GM18870 (cell line): ENCODE results near the gene SNRPA.
"Not testable (repeated sequence)": the region's sequence is repeated elsewhere in the genome, so short reads cannot be mapped to it uniquely, and the experiment has no call there.

Experiments used
- ATAC-seq: cut with Tn5 transposase; IDR thresholded peaks from one replicate; pipeline ENCODE4 v1.9.1; 2021; ENCODE audit warnings: moderate library complexity; ENCODE audit not compliant: unreplicated experiment

SNRPA gene

DNA sequence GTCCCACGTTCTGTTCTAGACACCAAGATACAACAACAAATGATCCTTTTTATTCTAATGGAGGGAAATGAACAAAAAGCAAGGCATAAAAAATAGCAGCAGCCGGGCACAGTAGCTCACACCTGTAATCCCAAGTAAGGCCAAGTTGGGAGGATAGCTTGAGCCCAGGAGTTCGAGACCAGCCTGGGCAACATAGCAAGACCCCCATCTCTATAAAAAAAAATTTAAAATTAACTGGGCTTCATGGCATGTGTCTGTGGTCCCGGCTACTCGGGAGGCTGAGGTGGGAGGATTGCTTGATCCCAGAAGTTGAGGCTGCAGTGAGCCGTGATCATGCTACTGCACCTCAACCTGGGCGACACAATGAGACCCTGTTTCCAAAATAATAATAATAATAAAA, 25.4 kb downstream of the SNRPA start:
- no peak for ATAC-seq

DNA sequence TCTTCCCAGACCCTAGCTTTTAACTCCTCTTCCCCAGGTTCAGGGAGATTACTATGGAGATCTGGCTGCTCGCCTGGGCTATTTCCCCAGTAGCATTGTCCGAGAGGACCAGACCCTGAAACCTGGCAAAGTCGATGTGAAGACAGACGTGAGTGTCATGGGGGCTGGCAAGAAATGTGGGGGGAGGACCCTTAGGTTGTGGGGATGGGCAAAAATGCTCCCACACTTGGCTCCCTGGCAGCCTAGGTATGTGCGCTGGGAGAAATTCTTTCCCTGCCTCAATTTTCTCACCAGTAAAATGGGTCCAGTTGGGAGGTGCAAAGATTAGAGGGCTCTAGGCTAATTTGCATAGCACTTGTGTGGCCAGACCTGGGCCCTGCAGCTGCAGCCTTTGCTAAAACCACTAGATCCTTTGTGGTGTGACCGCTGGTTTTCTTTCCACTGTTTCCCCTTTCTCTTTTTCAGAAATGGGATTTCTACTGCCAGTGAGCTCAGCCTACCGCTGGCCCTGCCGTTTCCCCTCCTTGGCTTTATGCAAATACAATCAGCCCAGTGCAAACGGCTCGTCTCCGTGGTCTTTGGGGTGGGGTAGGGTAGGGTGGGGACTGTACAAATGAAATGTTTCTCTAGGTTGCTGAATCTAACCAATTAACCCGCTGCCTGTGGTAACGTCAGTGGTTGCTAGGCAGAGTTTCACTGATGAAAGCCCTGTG, 26.1 kb downstream of the SNRPA start:
- ATAC-seq: peak; percentile 56

DNA sequence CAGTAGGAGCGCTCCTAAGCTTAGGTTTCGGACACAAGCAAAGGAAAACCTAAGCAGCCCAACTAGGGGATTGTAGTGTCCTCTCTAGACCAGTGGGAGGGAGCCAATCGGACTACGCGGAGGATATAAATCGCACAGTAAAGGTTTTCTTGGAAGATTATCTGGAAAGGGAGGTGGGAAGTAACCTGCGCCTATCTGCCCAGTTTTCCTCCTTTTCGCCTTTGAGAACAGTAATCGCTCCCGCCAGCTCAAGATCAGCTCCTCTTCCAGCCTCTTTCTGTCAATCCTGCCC, 26.6 kb downstream of the SNRPA start:
- no peak for ATAC-seq

DNA sequence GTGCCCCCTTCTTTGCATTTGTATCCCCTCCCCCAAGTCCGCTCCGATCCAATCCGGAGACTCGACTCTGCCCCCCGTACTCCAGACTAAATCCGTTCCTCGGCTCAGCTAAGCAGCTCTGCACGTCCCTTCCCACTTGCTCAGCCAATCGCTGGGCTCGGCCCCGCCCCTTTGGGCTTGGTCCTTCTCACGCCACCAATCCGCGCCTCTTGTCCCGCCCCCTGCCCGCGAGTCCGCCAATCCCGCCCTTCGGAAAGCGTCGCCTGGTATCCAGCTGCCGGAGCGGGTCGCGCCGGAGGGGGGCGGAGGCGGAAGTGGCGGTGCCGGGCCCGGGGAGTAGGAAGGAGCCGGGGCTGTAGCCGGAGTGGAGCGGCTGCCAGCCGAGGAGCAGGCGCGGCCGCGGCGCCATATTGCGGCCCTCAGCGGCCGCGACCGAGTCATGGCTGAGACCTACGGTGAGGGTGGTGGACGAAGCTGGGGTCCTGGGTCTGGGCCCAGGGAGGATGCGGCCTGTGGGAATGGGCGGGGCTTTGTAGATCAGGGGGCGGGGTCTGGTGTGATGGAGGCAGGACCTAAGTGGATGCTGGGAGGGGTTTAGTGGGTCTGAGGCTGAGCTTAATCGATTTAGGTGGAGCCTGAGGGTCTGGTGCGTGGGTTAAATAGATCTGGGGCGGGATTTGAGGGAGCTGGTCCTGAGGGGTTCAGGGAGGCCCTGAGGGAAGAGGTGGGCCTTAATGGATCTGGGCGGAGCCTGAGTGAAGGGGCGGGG, 27.1 kb downstream of the SNRPA start, which contains the start of gene RAB4B:
TSS of gene RAB4B (plus strand) at position 311 of the 769 bp plus-strand sequence. CDS start at position 440, 129 bp downstream.
- ATAC-seq: peak; percentile 41

DNA sequence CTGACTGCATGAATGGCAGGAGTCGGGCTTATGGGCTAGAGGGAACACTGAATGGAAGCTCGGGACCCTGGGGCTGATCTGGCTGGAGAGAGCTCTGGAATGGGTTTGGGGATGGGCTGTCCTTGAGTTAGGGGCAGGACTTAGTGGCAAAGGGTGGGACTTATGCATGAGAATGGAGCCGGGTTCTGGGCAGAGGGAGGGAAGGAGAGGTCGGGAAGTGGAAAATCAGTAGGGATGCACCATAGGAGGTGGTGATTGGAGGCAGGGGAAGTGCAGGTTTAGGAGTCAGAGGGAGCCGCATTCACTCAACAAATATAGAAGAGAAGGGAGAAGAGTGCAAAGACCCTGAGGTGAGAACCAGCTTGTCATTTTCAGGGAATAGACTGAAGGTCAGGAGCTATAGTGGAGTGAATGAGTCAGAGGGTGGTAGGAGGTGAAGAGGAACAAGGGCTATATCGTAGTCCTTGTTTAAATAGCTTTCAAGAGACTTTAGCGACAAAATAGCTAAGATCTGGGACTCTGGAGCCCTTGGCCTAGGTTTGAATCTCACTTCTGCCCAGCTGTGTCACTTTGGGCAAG, 27.8 kb downstream of the SNRPA start:
- no peak for ATAC-seq

DNA sequence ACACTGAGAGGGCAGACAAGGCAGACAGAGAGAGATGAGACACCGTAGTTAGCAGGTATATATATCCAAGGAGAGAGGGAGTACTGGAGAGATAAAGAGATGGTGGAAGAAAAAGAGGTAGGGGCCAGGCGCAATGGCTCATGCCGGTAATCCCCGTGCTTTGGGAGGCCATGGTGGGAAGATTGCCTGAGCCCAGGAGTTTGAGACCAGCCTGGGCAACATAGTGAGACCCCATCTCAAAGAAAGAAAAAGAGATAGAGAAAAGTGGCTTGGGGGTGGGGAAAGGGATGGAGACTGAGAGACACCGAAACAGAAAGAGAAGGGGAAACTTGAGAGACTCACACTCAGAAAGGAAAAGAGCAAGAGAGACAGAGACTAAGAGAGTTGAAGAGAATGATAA, 29.6 kb downstream of the SNRPA start:
- ATAC-seq: no peak

DNA sequence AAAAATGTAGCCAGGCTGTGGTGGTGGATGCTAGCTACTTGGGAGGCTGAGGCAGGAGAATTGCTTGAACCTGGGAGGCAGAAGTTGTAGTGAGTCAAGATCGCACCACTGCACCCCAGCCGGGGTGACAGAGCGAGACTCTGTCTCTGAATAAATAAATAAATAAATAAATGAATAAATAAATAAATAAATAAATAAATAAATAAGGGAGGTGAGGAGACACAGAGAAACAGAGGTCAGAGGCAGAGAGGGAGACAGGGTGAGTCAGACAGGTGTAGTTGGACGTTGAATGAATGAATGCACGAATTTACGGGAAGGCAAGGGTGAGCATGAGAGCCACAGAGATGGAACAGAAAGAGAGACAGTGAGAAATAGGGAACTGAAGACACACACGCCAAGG, 30.1 kb downstream of the SNRPA start:
- no peak for ATAC-seq

DNA sequence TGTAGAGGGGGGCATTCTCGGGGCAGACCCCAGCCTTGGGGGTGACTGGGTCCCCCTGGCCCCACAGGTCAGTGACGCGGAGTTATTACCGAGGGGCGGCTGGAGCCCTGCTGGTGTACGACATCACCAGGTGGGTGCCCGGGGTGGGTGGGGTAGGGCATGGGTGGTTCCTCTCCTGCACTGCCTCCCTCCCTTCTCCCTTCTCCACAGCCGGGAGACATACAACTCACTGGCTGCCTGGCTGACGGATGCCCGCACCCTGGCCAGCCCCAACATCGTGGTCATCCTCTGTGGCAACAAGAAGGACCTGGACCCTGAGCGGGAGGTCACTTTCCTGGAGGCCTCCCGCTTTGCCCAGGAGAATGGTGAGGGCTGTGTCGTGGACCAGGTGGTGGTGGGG, 32.7 kb downstream of the SNRPA start:
- no peak for ATAC-seq

DNA sequence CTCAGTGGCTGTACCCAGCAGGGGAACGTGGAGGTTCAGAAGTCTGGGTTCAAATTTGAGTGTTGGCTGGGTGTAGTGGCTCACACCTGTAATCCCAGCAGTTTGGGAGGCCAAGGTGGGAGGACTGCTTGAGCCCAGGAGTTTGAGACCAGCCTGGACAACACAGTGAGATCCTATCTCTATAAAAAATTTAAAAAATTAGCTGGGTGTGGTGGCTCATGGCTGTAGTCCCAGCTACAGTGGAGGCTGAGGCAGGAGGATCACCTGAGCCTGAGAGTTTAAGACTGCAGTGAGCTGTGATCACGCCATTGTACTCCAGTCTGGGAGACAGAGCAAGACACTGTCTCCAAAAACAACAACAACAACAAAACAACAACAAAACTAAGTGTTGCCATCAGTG, 33.1 kb downstream of the SNRPA start:
- ATAC-seq: not testable (repeated sequence)

DNA sequence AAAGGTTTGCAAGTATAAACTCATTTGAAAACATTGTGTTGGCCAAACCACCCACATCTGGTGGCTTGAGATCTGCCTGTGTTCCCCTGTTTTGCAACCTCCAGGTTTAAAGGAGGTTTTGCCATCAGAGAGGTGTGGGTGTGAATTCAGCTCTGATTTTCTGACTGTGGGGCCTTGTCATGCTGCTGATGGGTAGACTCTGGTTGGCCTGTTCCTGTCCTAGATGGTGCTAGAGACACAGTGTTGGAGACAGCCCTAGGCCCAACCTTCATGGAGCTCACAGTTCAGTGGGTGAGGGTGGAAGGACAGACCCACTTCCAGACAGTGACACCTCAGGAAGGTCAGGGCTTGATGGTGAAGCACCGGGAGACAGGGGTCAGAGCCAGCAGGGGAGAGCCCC, 34.5 kb downstream of the SNRPA start:
- no peak for ATAC-seq

DNA sequence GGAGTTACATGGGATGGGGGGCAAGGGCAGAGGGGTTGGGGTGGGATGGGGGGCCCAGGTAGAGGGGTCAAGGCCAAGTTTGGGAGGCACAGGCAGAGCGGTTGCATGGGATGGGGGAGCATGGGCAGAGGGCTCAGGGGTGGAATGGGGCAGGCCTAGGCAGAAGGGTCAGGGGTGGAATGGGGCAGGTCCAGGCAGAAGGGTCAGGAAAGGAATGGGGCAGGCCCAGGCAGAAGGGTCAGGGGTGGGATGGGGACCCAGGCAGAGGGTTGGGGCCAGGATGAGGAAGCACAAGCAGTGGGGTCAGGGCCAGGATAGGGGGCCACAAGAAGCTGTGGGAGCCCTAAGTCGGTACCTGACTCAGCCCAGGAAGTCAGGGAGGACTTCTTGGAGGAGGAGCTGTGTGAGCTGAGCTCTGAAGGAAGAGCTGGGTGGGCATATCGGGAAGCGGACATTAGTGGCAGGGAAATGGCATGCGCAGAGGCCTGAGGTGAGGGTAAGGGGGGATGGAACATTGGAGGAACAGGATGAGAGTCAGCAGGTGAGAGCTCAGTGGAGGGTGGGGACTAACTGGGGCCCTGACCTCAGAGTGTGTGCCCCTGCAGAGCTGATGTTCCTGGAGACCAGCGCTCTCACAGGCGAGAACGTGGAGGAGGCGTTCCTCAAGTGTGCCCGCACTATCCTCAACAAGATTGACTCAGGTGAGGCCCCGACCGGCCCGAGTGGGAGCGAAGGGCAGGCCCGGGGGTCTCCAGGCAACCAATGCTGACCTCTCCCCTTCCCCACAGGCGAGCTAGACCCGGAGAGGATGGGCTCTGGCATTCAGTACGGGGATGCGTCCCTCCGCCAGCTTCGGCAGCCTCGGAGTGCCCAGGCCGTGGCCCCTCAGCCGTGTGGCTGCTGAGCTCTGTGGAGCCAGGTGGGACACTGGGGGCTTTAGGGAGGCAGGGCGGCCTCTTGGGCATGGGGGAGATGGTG, 35.3 kb downstream of the SNRPA start:
- no peak for ATAC-seq

DNA sequence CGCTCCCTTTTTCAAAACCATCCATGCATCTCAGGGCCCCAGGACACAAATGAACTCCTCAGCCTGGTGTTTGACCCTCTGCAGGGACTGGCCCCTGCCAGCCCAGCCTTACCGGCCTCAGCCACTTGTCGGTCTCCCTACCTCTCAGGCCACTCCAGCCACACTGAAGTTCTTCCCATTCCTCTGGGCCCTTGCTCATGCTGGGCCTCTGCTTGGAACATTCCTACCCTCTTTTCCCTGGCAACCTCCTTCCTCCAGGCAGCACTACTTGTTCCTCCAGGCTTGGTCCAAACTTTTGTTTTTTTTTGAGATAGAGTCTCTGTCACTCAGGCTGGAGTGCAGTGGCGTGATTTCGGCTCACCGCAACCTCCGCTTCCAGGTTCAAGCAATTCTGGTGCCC, 40.3 kb downstream of the SNRPA start:
- no peak for ATAC-seq

DNA sequence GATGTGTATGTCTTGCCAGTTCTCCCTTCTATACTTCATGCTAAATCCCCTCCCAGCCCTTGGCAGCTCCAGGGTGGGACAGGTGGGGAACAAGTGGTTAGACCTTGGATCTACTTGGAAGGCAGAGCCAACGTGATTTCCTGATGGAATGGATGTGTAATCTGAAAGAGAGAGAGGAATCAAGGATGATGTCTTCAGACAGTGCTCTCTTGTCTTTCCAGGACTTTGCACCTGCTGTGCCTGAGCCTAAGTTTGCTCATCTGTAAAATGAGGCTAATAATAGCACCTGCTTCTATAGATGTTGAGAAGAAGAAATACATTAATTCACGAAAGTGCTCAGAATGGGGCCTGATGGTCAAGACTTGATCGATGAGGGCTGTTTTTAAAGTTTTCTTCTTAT, 41.0 kb downstream of the SNRPA start:
- no peak for ATAC-seq

DNA sequence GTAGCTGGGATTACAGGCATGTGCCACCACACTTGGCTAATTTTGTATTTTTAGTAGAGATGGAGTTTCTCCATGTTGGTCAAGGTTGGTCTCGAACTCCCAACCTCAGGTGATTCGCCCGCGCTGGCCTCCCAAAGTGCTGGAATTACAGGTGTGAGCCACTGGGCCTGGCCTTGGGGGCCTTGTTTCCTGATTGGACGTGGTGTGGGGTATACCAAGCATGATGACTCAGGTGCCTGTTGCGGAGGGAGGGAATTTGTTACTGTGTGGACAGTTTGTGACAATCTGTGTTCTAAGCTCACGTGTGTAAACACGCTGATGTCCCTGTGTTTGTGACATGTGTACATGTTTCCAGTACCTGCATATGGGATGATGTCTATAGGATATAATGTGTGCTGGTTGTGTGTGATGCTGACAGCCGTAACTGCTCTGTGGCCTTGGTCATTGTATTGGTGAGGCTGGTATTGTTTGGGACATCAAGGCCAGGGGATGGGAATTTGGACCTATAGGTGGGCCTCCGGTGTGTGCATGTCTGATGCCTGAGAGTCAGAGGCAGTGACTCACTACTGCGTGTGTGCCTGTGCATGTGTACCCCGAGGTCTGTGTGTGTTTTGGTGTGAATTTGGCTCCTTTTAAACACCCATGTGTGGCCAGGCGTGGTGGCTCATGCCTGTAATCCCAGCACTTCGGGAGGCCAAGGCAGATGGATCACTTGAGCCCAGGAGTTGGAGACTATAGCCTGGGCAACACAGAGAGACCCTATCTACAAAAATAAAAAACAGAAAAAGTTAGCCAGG, 46.4 kb downstream of the SNRPA start:
- no peak for ATAC-seq

DNA sequence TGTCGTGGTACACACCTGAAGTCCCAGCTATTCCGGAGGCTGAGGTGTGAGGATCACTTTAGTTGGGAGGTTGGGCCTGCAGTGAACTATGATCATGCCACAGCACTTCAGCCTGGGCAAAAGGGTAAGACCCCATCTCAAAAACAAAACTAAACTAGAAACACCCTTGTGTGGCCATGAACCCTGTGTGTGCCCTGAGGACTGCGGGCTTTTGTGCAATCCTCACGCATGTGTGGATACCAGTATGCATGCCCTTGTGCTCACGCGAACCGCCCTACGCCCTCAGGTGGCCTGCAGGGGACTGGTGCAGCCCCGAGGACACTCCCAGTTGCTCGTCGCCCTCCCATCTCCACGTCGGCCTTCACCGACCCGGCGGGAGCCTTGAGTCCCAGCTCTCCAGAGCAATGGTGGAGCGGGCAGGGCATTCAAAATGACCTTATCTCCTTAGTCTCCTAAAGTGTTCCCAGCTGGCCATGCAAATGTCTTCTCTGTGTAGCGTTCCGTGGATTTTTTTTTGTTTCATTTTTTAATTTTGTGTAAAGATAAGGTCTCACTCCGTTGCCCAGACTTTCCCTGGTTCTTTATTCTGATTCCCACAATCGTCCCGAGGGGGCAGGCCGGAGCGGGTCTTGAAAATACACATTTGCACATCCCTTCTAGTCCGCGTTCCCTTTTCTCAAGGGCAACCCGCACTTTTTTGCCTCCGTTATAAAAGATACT, 47.1 kb downstream of the SNRPA start:
- peak; percentile 40 for ATAC-seq

DNA sequence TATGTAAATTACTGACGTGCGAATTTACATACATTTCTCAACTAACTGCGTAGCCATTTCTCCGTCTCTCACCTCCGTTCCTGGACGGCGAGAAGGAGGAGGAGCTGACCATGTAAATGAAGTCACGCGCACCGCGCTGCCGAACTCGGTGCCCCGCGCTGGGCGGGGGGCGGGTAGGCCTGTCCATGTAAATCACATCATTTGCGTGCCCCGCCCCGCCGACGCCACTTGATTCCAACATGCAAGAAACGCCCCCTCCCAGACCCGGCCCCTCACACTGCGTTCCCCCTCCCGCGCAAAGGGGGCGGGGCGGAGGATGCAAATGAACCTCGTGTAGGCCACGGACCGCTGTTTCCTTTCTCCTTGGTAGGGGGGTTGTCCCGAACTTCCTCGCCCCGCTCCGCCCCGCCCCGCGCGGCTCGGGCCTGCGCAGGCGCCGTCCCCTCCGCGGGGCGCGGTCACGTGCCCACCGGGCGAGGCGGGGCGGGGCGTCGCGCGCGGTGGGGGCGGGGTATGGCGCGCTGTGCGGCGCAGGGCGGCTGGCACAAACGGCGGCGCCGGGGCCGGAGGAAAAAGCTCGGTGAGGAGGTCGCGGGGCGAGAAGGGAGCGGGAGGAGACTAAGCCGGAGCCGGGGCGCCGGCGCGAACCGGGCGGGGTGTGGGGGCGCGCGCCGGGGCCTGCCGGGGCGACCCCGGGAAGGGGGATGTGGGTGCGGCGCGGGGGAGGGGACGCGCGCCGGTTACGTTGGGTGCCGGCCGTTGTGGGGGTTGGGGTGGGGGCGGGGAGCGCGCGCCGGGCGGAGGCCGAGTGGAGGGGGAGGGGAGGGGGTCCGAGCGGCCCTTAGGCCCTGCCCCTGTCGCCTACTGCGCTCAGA, 47.9 kb downstream of the SNRPA start, which contains the start of gene EGLN2:
TSS of gene EGLN2 (plus strand) at position 509 of the 875 bp plus-strand sequence. CDS start 1,382 bp downstream, outside the sequence.
- ATAC-seq: peak; percentile 69

DNA sequence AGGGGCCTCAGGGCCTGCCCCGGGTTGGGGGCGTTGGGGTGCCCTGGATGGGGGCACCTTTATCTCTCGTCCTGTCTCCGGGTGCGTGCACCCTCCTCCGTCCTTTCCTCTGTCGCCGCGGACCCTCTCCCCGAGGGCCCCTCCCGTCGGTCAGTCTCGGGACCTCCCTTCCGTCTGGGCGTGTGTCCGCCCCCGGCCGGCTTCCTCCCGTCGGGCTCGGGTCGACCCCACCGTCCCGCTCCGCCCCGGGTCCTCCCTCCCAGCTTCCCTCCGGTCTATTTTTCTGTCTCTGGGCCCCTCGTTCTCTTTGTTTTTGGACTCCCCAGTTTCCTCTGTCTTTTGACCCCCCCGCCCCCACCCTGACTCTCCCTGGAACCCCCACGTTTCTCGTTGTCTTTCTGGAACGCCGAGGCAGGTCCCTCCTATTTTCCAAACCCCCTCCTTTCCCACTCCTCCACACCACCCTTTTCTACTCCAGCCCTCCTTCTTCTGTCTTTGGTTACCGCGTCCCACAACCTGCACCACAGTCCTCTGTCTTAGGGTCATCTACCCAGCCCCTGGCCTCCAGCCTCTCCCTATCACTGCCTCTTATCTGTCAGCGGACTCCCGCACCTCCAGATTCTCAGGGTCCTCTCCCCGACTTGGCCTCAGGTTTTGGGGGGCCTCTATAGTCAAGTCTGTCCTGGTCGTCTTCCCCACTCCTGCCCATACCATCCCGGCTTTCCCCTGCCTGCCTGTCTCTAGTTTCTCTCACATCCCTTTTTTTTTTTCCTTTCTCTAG, 48.7 kb downstream of the SNRPA start:
- no peak for ATAC-seq
